ENCODE data around the gene DHRS3. TPM values are rescaled to one million over a fixed set of nuclear protein-coding genes. Genes with fewer than 3 reads are reported as not detected.

The DHRS3 gene
- total RNA-seq, 2 donors from 2014 or later = 81.7 to 104 TPM

- Histone ChIP-seq H3K27ac (no peak overlapping the region), H3K9me3 (peaks cover 0 to 9% (median 0%) of the 10 kb centered on the region in 3 donors), H3K4me3 (no peak overlapping the region), H3K36me3 (replicated peaks in 1 of 2; ENCODE audit: insufficient read depth in 1 of 2, low read depth in 2 of 2) (peaks cover 1 to 9% of the 10 kb centered on the region in 2 donors), H3K4me1 (peaks cover 5% of the 10 kb centered on the region), H3K27me3 (no peaks in the 10 kb centered on the region)
- ATAC-seq = no peak
- TF ChIP-seq POLR2A (IDR thresholded peaks at IDR 0.05) (no peak), CTCF (IDR thresholded peaks at IDR 0.05) (no peak)
- WGBS, 2 donors = 60 to 81% methylated on average over 1 to 3 of the region's 3 CpGs
- no peak for DNase-seq
- intact Hi-C loops (cut with DNase I) = no loop called here
These were observed 54.9 kb downstream of the DHRS3 start for GRCh38 chr1:12562955-12563576.

- TF ChIP-seq POLR2A (IDR thresholded peaks at IDR 0.05) (no peak), CTCF (IDR thresholded peaks at IDR 0.05) (no peak)
- no peaks in the 10 kb centered on the region for H3K27me3 ChIP-seq
- H3K27ac ChIP-seq = no peak overlapping the region
- H3K4me3 ChIP-seq = no peak overlapping the region
- ATAC-seq (no peak), DNase-seq (no peak)
- peaks cover 0 to 9% (median 0%) of the 10 kb centered on the region in 3 donors for H3K9me3 ChIP-seq
- H3K4me1 ChIP-seq = peaks cover 5% of the 10 kb centered on the region
- no peaks in the 10 kb centered on the region for H3K36me3 ChIP-seq (replicated peaks in 1 of 2; ENCODE audit: insufficient read depth in 1 of 2, low read depth in 2 of 2)
- intact Hi-C loops (cut with DNase I) = no loop called here
- 93 to 97% methylated on average over 4 to 7 of the region's 7 CpGs for WGBS, 2 donors
These were observed 56.9 kb downstream of the DHRS3 start for GRCh38 chr1:12561121-12561520.

GRCh38 chr1:12556957-12557935 is 60.8 kb downstream of the DHRS3 start:
- Histone ChIP-seq H3K27ac (no peak overlapping the region), H3K9me3 (no peaks in the 10 kb centered on the region), H3K4me3 (no peak overlapping the region), H3K27me3 (no peaks in the 10 kb centered on the region), H3K4me1 (no peaks in the 10 kb centered on the region), H3K36me3 (replicated peaks in 1 of 2; ENCODE audit: insufficient read depth in 1 of 2, low read depth in 2 of 2) (no peaks in the 10 kb centered on the region)
- TF ChIP-seq CTCF (IDR thresholded peaks at IDR 0.05) (no peak), POLR2A (IDR thresholded peaks at IDR 0.05) (no peak)
- ATAC-seq (no peak), DNase-seq (no peak)
- intact Hi-C loops (cut with DNase I) = no loop called here
- WGBS, 2 donors = 93 to 94% methylated on average over 16 to 17 of the region's 17 CpGs

- Histone ChIP-seq H3K4me1 (no peaks in the 10 kb centered on the region), H3K27me3 (no peaks in the 10 kb centered on the region), H3K9me3 (no peaks in the 10 kb centered on the region), H3K36me3 (replicated peaks in 1 of 2; ENCODE audit: insufficient read depth in 1 of 2, low read depth in 2 of 2) (no peaks in the 10 kb centered on the region), H3K27ac (no peak overlapping the region), H3K4me3 (no peak overlapping the region)
- no peak for TF ChIP-seq CTCF (IDR thresholded peaks at IDR 0.05)
- no peak for TF ChIP-seq POLR2A (IDR thresholded peaks at IDR 0.05)
- peak; percentile 47 for ATAC-seq
- peak in 2 of 4 donors; percentile 37 to 41 for DNase-seq
- WGBS, 2 donors = 43 to 47% methylated on average over 8 of the region's 9 CpGs
- intact Hi-C loops (cut with DNase I) = no loop called here
These were observed 61.6 kb downstream of the DHRS3 start for GRCh38 chr1:12556368-12556930.

Measured in body of pancreas (tissue), 4 donors.